GM13977 (cell line): ENCODE data around the gene RCAN2.

Experiments used
- DNase-seq: peaks from one replicate; pipeline ENCODE4 v3.0.0; 2012; ENCODE audit warnings: low spot score
- in situ Hi-C: fragments of 300-500 bp; cut with MboI; formaldehyde crosslinking; loops from one replicate; pipeline ENCODE4 v1.12.0; 2022; ENCODE audit warnings: low sequenced_read_pairs, low pct_unique_long_range_greater_than_20kb, mixed read lengths, inconsistent platforms; ENCODE audit not compliant: unreplicated experiment
- TF ChIP-seq, protein P1 (sequence below): IDR thresholded peaks from 2 replicates; pipeline ENCODE4 v1.5.1; 2012; ENCODE audit warnings: mild to moderate bottlenecking, control low read depth; ENCODE audit not compliant: insufficient read depth; ENCODE audit errors: extremely low read depth, missing control alignments

RCAN2 gene

DNA sequence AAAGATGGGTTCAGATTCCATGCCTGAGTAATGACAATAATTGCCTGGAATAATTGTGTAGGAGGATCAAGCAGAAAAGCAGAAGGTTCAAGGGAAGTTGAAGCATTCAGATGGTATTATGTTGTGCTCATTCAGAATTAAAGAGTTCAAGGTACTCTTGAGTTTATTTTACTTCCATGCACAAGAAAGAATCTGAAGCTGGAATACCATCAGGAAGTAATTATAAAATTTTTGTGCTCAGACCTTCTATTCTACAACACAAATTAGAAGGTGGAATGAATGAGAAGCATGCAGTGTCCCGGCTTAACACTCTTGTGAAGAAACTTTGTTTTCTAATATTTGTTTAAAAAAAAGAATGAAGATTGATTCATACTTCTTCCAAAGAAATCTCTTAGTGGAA, 181.1 kb downstream of the RCAN2 start:
- TF ChIP-seq, protein P1, sequence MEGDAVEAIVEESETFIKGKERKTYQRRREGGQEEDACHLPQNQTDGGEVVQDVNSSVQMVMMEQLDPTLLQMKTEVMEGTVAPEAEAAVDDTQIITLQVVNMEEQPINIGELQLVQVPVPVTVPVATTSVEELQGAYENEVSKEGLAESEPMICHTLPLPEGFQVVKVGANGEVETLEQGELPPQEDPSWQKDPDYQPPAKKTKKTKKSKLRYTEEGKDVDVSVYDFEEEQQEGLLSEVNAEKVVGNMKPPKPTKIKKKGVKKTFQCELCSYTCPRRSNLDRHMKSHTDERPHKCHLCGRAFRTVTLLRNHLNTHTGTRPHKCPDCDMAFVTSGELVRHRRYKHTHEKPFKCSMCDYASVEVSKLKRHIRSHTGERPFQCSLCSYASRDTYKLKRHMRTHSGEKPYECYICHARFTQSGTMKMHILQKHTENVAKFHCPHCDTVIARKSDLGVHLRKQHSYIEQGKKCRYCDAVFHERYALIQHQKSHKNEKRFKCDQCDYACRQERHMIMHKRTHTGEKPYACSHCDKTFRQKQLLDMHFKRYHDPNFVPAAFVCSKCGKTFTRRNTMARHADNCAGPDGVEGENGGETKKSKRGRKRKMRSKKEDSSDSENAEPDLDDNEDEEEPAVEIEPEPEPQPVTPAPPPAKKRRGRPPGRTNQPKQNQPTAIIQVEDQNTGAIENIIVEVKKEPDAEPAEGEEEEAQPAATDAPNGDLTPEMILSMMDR = no peak
- no peak for DNase-seq
- in situ Hi-C loops = no loop called here

DNA sequence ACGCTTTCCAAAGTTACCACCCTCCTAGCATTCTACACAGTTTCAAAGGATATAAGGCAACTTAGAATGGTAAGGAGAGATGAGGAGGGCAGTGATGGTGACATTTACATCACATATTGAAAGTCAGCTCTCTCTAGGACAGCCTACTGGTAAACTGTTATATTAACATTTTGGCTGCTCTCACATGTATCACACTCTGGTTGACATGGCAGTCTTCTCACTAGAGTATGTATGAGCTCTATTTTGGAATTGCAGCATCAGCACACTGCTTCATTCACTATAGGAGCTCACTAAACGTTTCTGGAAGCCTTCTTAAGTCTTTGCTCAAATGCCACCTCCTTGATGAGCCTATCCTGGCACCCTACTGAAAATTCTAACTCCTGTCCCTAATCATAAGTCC, 184.8 kb downstream of the RCAN2 start:
- no peak for DNase-seq
- TF ChIP-seq, protein P1 = no peak
- in situ Hi-C loops = no loop called here

DNA sequence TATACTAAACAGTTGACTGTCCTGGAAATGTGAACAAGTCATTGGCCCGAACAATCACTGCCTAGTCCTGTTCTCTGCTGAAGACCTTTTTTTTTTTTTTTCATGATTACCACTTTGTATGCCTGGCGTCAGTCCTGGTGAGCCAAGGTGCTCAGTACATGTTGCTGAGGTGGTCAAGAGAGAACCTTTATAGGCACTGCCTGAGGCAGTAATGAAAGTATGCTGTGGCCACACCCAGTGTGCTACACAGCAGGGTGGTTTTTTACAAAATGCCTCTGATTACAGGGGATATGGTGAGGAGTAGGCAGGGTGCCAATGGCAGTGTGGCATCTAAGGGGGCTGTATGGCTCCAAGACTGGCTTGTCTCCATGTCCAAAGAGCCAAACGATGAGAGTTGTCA, 185.4 kb downstream of the RCAN2 start:
- TF ChIP-seq, protein P1 = no peak
- DNase-seq = no peak
- in situ Hi-C loops = no loop called here

DNA sequence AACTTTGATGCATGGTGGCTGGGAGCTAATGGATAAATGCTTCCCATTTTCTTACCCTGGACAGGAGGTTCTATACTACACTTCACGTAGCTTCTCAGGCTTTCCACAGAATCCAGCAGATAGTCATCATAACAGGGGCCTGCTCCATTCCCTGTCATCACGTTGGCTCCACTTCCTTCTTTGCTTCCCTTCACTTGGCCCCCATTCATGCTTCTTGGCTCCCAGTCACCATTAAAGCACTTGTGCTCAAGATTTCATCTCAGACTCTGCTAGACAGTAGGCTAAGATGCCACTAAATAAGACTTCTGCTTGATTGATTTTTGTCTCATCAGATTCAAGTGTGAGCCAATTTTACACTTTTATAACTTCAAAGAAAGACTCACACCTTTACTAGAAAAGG, 186.0 kb downstream of the RCAN2 start:
- TF ChIP-seq, protein P1 = no peak
- no peak for DNase-seq
- in situ Hi-C loops = no loop called here

DNA sequence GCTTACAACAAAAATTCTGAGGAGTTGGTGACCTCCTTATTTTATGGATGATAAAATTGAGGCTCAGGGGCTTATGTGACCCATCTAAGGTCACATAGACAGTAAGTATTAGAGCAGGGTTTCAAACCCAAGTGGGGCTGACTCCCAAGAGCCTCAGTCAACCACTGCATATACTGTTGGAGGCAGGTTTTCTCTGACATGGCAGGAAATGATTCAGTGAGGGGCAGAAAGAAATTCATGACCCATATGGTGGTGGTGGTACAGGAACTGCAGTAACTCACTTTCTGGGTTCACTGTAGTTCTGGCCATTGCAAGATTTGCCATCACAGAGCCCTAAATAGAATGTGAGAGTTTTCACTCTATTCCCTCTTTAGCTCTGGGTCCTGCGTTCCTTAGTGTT, 188.4 kb downstream of the RCAN2 start:
- TF ChIP-seq, protein P1 = no peak
- in situ Hi-C loops = no loop called here
- no peak for DNase-seq

DNA sequence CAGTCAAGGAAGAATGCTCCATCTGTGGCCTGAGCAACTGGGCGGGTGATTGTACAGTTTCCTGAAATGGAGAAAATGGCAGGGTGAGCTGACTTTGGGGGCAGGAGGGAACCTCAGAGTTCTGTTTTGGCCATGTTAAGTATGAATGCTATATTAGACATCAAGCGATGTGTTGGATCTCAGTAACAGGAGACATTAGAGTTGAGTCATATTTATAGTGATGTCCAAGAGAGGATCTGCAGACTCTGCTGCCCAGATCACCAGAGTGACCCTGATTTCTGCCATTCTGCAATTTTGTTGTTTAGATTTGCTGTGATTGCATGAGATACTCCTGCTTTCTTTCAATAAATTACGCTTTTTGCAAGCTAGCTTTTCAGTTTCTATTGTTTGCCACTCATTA, 189.1 kb downstream of the RCAN2 start:
- DNase-seq = no peak
- in situ Hi-C loops = no loop called here
- TF ChIP-seq, protein P1 = no peak

DNA sequence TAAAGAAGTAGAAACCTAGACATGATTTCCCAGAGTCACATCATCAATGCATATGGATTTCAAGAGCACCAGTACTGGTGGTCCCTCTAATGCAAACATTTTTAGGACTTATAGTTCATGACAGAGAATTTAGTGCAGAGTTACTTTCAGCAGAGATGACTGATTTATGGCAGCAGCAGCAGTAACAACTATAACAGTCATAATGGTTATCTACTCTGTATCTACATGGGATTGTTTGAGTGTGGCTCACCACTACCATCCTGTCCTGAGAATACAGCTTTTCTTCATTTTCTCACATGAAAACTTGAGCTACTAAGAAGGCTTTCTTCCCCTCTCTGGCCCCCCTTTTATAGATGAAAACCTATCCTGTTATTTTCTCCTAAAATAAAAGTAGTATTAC, 192.0 kb downstream of the RCAN2 start:
- TF ChIP-seq, protein P1 = no peak
- DNase-seq = no peak
- in situ Hi-C loops = no loop called here
